Measurements from ENCODE around the gene PMPCA. TPM values are rescaled to one million over a fixed set of nuclear protein-coding genes. Genes with fewer than 3 reads are reported as not detected.

The PMPCA gene
- total RNA-seq, 2 experiments from 2014 or later: 53.3 to 76.1 TPM

DNA sequence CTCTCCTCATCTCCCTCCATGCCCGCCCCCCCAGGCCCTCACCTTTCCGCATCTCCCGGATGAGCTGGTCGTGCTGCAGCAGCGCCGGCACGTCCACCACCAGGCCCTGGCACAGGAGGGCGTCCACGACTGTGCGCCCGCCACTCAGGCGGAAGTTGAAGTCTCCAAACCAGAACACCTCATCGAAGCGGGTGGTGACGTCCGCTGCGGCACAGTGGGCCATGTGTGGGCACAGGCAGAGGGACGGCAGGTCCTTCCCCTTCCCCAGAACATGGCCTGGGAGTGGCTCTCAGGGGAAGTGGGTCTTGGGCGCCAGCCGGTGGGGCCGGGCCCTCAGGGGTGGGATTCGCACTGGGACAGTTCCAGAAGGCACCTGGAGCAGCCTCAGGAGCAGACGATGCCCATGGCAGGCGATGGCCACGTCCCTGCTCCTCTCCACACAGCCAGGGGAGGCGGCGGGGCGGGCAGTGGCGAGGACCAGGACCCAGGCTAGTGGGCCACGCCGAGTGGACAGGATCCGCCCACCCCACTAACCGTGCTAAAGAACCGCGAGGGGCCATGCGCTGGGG is 21.4 kb downstream of the PMPCA start:
- Histone ChIP-seq H3K36me3 (ENCODE audit: insufficient read depth, low read length) (peaks cover 52% of the 10 kb centered on the region), H3K27ac (ENCODE audit: low read depth, low read length, poor library complexity, severe bottlenecking) (no peak overlapping the region), H2AFZ (ENCODE audit: low read length) (no peak overlapping the region), H3K9me2 (ENCODE audit: insufficient read depth, low read length) (no peaks in the 10 kb centered on the region), H3K4me2 (ENCODE audit: low read length) (no peak overlapping the region), H3K4me3 (ENCODE audit: low read depth, low read length, poor library complexity, severe bottlenecking) (no peak overlapping the region), H4K20me1 (ENCODE audit: insufficient read depth, low read length) (peaks cover under 1% of the 10 kb centered on the region; the same call in 1 of the 2 replicates), H3K4me1 (ENCODE audit: insufficient read depth, low read length, poor library complexity, severe bottlenecking) (peaks cover 4% of the 10 kb centered on the region), H3K79me2 (ENCODE audit: insufficient read depth, low read depth, low read length) (peaks cover 4% of the 10 kb centered on the region; the same call in 1 of the 2 replicates), H3K9me3 (ENCODE audit: low read length) (no peaks in the 10 kb centered on the region)
- POLR2A ChIA-PET: no interaction called here
- no peak for DNase-seq (ENCODE audit: low spot score)
- CTCF ChIA-PET (ENCODE audit: unreplicated experiment): no interaction called here
- no peak for TF ChIP-seq CTCF (conservative IDR thresholded peaks at IDR 0.05; ENCODE audit: low read length)
- TF ChIP-seq EZH2phosphoT487 (IDR thresholded peaks at IDR 0.05; ENCODE audit: borderline replicate concordance, low read depth, low read length): no peak
- intact Hi-C loops (cut with micrococcal nuclease; ENCODE audit: unreplicated experiment): no loop called here
- BruUV-seq (replicated peaks): no TSS peak

DNA sequence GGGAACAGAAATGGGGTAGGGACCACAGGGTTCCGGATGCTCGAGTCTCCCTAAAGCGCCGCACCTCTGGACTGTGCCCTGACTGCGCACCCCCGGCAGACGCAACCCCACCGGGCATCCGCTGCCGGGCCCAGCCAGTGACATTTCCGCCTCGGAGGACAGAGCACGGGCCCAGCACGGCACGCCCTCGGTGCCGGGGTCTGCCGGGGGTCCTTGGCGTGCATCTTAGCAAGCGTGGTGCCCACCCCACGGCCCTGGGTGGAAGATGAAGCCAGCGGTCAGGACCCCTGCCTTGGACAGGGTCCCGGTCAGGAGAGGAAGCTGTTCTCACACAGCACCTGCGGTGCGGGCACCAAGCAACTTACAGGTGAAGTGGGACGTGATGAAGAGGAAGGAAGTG is 22.1 kb downstream of the PMPCA start:
- intact Hi-C loops (cut with micrococcal nuclease; ENCODE audit: unreplicated experiment): no loop called here
- ChIA-PET POLR2A (no interaction called here), CTCF (ENCODE audit: unreplicated experiment) (no interaction called here)
- Histone ChIP-seq H3K36me3 (ENCODE audit: insufficient read depth, low read length) (peaks cover 51% of the 10 kb centered on the region), H2AFZ (ENCODE audit: low read length) (no peak overlapping the region), H4K20me1 (ENCODE audit: insufficient read depth, low read length) (peaks cover 7% of the 10 kb centered on the region), H3K9me2 (ENCODE audit: insufficient read depth, low read length) (no peaks in the 10 kb centered on the region), H3K4me1 (ENCODE audit: insufficient read depth, low read length, poor library complexity, severe bottlenecking) (peaks cover 11% of the 10 kb centered on the region), H3K9me3 (ENCODE audit: low read length) (no peaks in the 10 kb centered on the region), H3K27ac (ENCODE audit: low read depth, low read length, poor library complexity, severe bottlenecking) (no peak overlapping the region), H3K4me2 (ENCODE audit: low read length) (no peak overlapping the region), H3K79me2 (ENCODE audit: insufficient read depth, low read depth, low read length) (peaks cover 12% of the 10 kb centered on the region; the same call in 1 of the 2 replicates), H3K4me3 (ENCODE audit: low read depth, low read length, poor library complexity, severe bottlenecking) (no peak overlapping the region)
- no peak for TF ChIP-seq EZH2phosphoT487 (IDR thresholded peaks at IDR 0.05; ENCODE audit: borderline replicate concordance, low read depth, low read length)
- TF ChIP-seq CTCF (conservative IDR thresholded peaks at IDR 0.05; ENCODE audit: low read length): no peak
- DNase-seq (ENCODE audit: low spot score): no peak
- no TSS peak for BruUV-seq (replicated peaks)

DNA sequence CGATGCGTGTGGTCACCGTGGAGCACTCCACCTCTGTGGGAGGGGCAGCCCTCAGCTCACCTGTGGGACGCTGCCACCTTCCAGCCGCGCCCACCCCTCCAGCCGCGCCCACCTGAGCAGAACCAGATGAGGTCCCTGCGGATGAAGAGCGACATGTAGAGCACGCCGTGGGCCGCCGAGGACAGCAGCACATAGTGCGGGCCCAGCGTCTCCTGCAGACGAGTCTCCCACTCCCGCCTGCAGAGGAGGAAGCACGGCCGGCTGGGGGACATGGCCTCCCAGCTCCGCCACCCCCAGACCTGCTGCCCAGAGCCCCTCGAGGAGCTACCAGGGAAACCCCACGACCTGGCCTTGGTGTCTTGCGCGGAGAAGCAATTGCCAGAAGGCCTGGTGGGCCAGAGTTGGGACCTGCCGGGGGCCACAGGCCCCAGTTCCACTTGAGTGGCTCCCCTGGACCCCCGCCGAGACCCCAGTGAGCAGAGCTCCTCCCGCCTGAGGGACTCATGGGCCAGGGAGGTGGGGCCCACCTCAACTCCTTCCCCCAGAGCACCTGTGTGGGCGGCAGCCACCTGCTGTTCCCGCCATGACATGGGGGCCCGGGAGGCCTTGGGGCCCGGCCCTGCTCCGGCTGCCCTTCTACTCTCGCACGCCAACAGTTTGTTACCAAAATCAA is 22.7 kb downstream of the PMPCA start:
- Histone ChIP-seq H3K4me3 (ENCODE audit: low read depth, low read length, poor library complexity, severe bottlenecking) (no peak overlapping the region), H3K4me2 (ENCODE audit: low read length) (no peak overlapping the region), H3K36me3 (ENCODE audit: insufficient read depth, low read length) (peaks cover 46% of the 10 kb centered on the region), H3K4me1 (ENCODE audit: insufficient read depth, low read length, poor library complexity, severe bottlenecking) (peaks cover 17% of the 10 kb centered on the region), H2AFZ (ENCODE audit: low read length) (no peak overlapping the region), H3K27ac (ENCODE audit: low read depth, low read length, poor library complexity, severe bottlenecking) (no peak overlapping the region), H3K9me3 (ENCODE audit: low read length) (no peaks in the 10 kb centered on the region), H3K79me2 (ENCODE audit: insufficient read depth, low read depth, low read length) (peaks cover 18% of the 10 kb centered on the region; the same call in 1 of the 2 replicates), H3K9me2 (ENCODE audit: insufficient read depth, low read length) (no peaks in the 10 kb centered on the region), H4K20me1 (ENCODE audit: insufficient read depth, low read length) (peaks cover 8% of the 10 kb centered on the region)
- DNase-seq (ENCODE audit: low spot score): no peak
- POLR2A ChIA-PET: no interaction called here
- no peak for TF ChIP-seq CTCF (conservative IDR thresholded peaks at IDR 0.05; ENCODE audit: low read length)
- no peak for TF ChIP-seq EZH2phosphoT487 (IDR thresholded peaks at IDR 0.05; ENCODE audit: borderline replicate concordance, low read depth, low read length)
- intact Hi-C loops (cut with micrococcal nuclease; ENCODE audit: unreplicated experiment): no loop called here
- CTCF ChIA-PET (ENCODE audit: unreplicated experiment): no interaction called here
- no TSS peak for BruUV-seq (replicated peaks)
